NB4 (cell line): ENCODE data around the gene ITM2A.

Experiments used
- MYC ChIP-seq: IDR thresholded peaks from 2 replicates; pipeline ENCODE4 v1.6.1; 2011; ENCODE audit warnings: low read depth, low read length
- POLR2A ChIP-seq: IDR thresholded peaks from 2 replicates; pipeline ENCODE4 v1.6.1; 2011; ENCODE audit warnings: mild to moderate bottlenecking; ENCODE audit not compliant: insufficient read length; ENCODE audit errors: extremely low read depth
- TF ChIP-seq, protein P1 (sequence below): IDR thresholded peaks from one replicate; pipeline ENCODE4 v1.5.1; 2012; ENCODE audit warnings: low read depth, low read length

DNA sequence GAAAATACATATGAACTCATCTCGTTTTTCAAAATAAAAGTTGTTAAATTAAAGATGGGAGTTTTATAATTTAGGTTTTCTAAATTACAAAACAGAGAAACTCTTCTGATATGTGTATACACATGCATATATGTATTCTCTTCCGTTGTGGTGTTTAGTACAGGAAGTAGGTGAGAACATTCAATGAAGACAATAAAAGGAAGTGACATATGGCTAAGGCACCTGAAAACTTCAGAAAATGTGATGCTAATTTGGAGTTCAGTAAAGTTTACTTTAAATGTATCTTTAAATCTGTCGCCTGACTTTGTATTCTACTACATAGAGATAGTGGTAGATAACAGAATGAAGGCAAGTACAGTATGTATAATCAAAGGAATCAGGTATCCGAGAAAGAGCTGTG, 33.5 kb upstream of the ITM2A start:
- TF ChIP-seq, protein P1, sequence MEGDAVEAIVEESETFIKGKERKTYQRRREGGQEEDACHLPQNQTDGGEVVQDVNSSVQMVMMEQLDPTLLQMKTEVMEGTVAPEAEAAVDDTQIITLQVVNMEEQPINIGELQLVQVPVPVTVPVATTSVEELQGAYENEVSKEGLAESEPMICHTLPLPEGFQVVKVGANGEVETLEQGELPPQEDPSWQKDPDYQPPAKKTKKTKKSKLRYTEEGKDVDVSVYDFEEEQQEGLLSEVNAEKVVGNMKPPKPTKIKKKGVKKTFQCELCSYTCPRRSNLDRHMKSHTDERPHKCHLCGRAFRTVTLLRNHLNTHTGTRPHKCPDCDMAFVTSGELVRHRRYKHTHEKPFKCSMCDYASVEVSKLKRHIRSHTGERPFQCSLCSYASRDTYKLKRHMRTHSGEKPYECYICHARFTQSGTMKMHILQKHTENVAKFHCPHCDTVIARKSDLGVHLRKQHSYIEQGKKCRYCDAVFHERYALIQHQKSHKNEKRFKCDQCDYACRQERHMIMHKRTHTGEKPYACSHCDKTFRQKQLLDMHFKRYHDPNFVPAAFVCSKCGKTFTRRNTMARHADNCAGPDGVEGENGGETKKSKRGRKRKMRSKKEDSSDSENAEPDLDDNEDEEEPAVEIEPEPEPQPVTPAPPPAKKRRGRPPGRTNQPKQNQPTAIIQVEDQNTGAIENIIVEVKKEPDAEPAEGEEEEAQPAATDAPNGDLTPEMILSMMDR = no peak
- TF ChIP-seq MYC (no peak), POLR2A (no peak)
